Measurements from ENCODE around the gene KLHL17.
A peak's percentile ranks its signal among the peaks of the same experiment; 100 is the strongest.
"Not testable (repeated sequence)": the region's sequence is repeated elsewhere in the genome, so short reads cannot be mapped to it uniquely, and the experiment has no call there.

The KLHL17 gene

GRCh38 chr1:984476-984814 is 24.1 kb downstream of the KLHL17 start:
- Mint-ChIP-seq H3K27me3 (peaks cover 36 to 55% of the 10 kb centered on the region in 2 donors), H3K4me3 (no peak overlapping the region), H3K36me3 (ENCODE audit: insufficient read depth) (peaks cover 4% of the 10 kb centered on the region), H3K9me3 (no peaks in the 10 kb centered on the region), H3K4me1 (ENCODE audit: low read depth in 2 of 2) (no peaks in the 10 kb centered on the region), H3K27ac (no peak overlapping the region)
- peak; percentile 7 for ATAC-seq (replicated peaks)
- no peak for DNase-seq

- Mint-ChIP-seq H3K4me1 (ENCODE audit: low read depth in 2 of 2) (no peaks in the 10 kb centered on the region), H3K27me3 (peaks cover 43 to 62% of the 10 kb centered on the region in 2 donors)
- no peak for DNase-seq
Observed at GRCh38 chr1:985126-985525, 24.7 kb downstream of the KLHL17 start.

GRCh38 chr1:988061-988460 is 27.7 kb downstream of the KLHL17 start:
- not testable (repeated sequence) for H3K4me3 Mint-ChIP-seq; H3K4me1 Mint-ChIP-seq (ENCODE audit: low read depth in 2 of 2); DNase-seq; H3K9me3 Mint-ChIP-seq; ATAC-seq (replicated peaks); H3K27ac Mint-ChIP-seq; H3K36me3 Mint-ChIP-seq (ENCODE audit: insufficient read depth)
- H3K27me3 Mint-ChIP-seq = peaks cover 61 to 74% of the 10 kb centered on the region in 2 donors

More at GRCh38 chr1:985126-985525, 24.7 kb downstream of the KLHL17 start:
- Mint-ChIP-seq H3K27ac (no peak overlapping the region), H3K9me3 (no peaks in the 10 kb centered on the region), H3K4me3 (no peak overlapping the region), H3K36me3 (ENCODE audit: insufficient read depth) (peaks cover 4% of the 10 kb centered on the region)
- no peak for ATAC-seq (replicated peaks)

GRCh38 chr1:991275-991674 is 30.9 kb downstream of the KLHL17 start:
- not testable (repeated sequence) for H3K4me3 Mint-ChIP-seq; DNase-seq; H3K9me3 Mint-ChIP-seq; ATAC-seq (replicated peaks); H3K4me1 Mint-ChIP-seq (ENCODE audit: low read depth in 2 of 2); H3K27ac Mint-ChIP-seq; H3K36me3 Mint-ChIP-seq (ENCODE audit: insufficient read depth)
- peaks cover 67 to 78% of the 10 kb centered on the region in 2 donors for H3K27me3 Mint-ChIP-seq

GRCh38 chr1:991895-992294 is 31.5 kb downstream of the KLHL17 start:
- Mint-ChIP-seq H3K36me3 (ENCODE audit: insufficient read depth) (peaks cover 8% of the 10 kb centered on the region), H3K4me3 (no peak overlapping the region), H3K4me1 (ENCODE audit: low read depth in 2 of 2) (peaks cover 4 to 6% of the 10 kb centered on the region in 2 donors), H3K9me3 (peaks cover 0 to 2% of the 10 kb centered on the region in 2 donors), H3K27ac (no peak overlapping the region), H3K27me3 (peaks cover 67 to 79% of the 10 kb centered on the region in 2 donors)
- no peak for DNase-seq
- no peak for ATAC-seq (replicated peaks)

GRCh38 chr1:992362-992761 is 32.0 kb downstream of the KLHL17 start:
- peaks cover 4 to 8% of the 10 kb centered on the region in 2 donors for H3K4me1 Mint-ChIP-seq (ENCODE audit: low read depth in 2 of 2)
- H3K36me3 Mint-ChIP-seq (ENCODE audit: insufficient read depth) = peaks cover 12% of the 10 kb centered on the region
- no peak overlapping the region for H3K27ac Mint-ChIP-seq
- DNase-seq = no peak
- H3K27me3 Mint-ChIP-seq = peaks cover 71 to 84% of the 10 kb centered on the region in 2 donors
- H3K9me3 Mint-ChIP-seq = peaks cover 0 to 2% of the 10 kb centered on the region in 2 donors
- ATAC-seq (replicated peaks) = no peak
- H3K4me3 Mint-ChIP-seq = no peak overlapping the region

GRCh38 chr1:993379-993995 is 33.1 kb downstream of the KLHL17 start:
- DNase-seq (no peak), ATAC-seq (replicated peaks) (no peak)
- Mint-ChIP-seq H3K4me3 (no peak overlapping the region), H3K9me3 (peaks cover 0 to 2% of the 10 kb centered on the region in 2 donors), H3K27me3 (peaks cover 64 to 85% of the 10 kb centered on the region in 2 donors), H3K36me3 (ENCODE audit: insufficient read depth) (peaks cover 19% of the 10 kb centered on the region), H3K4me1 (ENCODE audit: low read depth in 2 of 2) (peaks cover 4 to 8% of the 10 kb centered on the region in 2 donors), H3K27ac (no peak overlapping the region)

- DNase-seq; H3K4me3 Mint-ChIP-seq; ATAC-seq (replicated peaks); H3K9me3 Mint-ChIP-seq; H3K4me1 Mint-ChIP-seq (ENCODE audit: low read depth in 2 of 2); H3K27ac Mint-ChIP-seq: not testable (repeated sequence)
- H3K27me3 Mint-ChIP-seq = peaks cover 54 to 74% of the 10 kb centered on the region in 2 donors
- peaks cover 20% of the 10 kb centered on the region for H3K36me3 Mint-ChIP-seq (ENCODE audit: insufficient read depth)
Observed at GRCh38 chr1:994546-994945, 34.2 kb downstream of the KLHL17 start.

- H3K27ac Mint-ChIP-seq = no peak overlapping the region
- H3K4me1 Mint-ChIP-seq (ENCODE audit: low read depth in 2 of 2) = peaks cover 7 to 11% of the 10 kb centered on the region in 2 donors
- peaks cover 0 to 2% of the 10 kb centered on the region in 2 donors for H3K9me3 Mint-ChIP-seq
- peaks cover 27% of the 10 kb centered on the region for H3K36me3 Mint-ChIP-seq (ENCODE audit: insufficient read depth)
- no peak for DNase-seq
- ATAC-seq (replicated peaks) = peak; percentile 23
- peak overlapping the region; percentile 45 to 49 for H3K4me3 Mint-ChIP-seq
- peaks cover 49 to 71% of the 10 kb centered on the region in 2 donors for H3K27me3 Mint-ChIP-seq
Observed at GRCh38 chr1:995665-996633, 35.6 kb downstream of the KLHL17 start.

GRCh38 chr1:996851-997712 is 36.7 kb downstream of the KLHL17 start:
- Mint-ChIP-seq H3K27me3 (peaks cover 39 to 66% of the 10 kb centered on the region in 2 donors), H3K27ac (no peak overlapping the region), H3K4me1 (ENCODE audit: low read depth in 2 of 2) (peaks cover 9 to 10% of the 10 kb centered on the region in 2 donors), H3K9me3 (no peaks in the 10 kb centered on the region), H3K4me3 (peak overlapping the region; percentile 8 to 53), H3K36me3 (ENCODE audit: insufficient read depth) (peaks cover 30% of the 10 kb centered on the region)
- no peak for DNase-seq
- ATAC-seq (replicated peaks) = no peak

GRCh38 chr1:997713-997992 is 37.3 kb downstream of the KLHL17 start:
- ATAC-seq (replicated peaks) (no peak), DNase-seq (no peak)
- no peaks in the 10 kb centered on the region for H3K9me3 Mint-ChIP-seq
- H3K27me3 Mint-ChIP-seq = peaks cover 33 to 66% of the 10 kb centered on the region in 2 donors
- peak overlapping the region; percentile 8 to 53 for H3K4me3 Mint-ChIP-seq
- peaks cover 9 to 10% of the 10 kb centered on the region in 2 donors for H3K4me1 Mint-ChIP-seq (ENCODE audit: low read depth in 2 of 2)
- H3K27ac Mint-ChIP-seq = no peak overlapping the region
- peaks cover 30% of the 10 kb centered on the region for H3K36me3 Mint-ChIP-seq (ENCODE audit: insufficient read depth)

- Mint-ChIP-seq H3K4me1 (ENCODE audit: low read depth in 2 of 2) (peaks cover 9 to 10% of the 10 kb centered on the region in 2 donors), H3K27me3 (peaks cover 33 to 66% of the 10 kb centered on the region in 2 donors), H3K4me3 (peak overlapping the region; percentile 22 to 36), H3K9me3 (no peaks in the 10 kb centered on the region), H3K27ac (no peak overlapping the region), H3K36me3 (ENCODE audit: insufficient read depth) (peaks cover 30% of the 10 kb centered on the region)
- no peak for ATAC-seq (replicated peaks)
- DNase-seq = no peak
Observed at GRCh38 chr1:997993-998744, 37.8 kb downstream of the KLHL17 start.

GRCh38 chr1:998745-998994 is 38.3 kb downstream of the KLHL17 start:
- peaks cover 9 to 10% of the 10 kb centered on the region in 2 donors for H3K4me1 Mint-ChIP-seq (ENCODE audit: low read depth in 2 of 2)
- peaks cover 30% of the 10 kb centered on the region for H3K36me3 Mint-ChIP-seq (ENCODE audit: insufficient read depth)
- peak overlapping the region; percentile 22 to 36 for H3K4me3 Mint-ChIP-seq
- H3K27me3 Mint-ChIP-seq = peaks cover 37 to 66% of the 10 kb centered on the region in 2 donors
- H3K9me3 Mint-ChIP-seq = no peaks in the 10 kb centered on the region
- ATAC-seq (replicated peaks) (no peak), DNase-seq (no peak)
- no peak overlapping the region for H3K27ac Mint-ChIP-seq

Measured in effector memory CD8-positive, alpha-beta T cell (primary cell).